Smooth muscle cell (in vitro differentiated cells): ENCODE data around the gene TBC1D1. TPM values are rescaled to one million over a fixed set of nuclear protein-coding genes. Genes with fewer than 3 reads are reported as not detected.

ENCODE experiments used
- DNase-seq: peaks from one replicate; lab custom pipeline; 2025; ENCODE audit not compliant: unreplicated experiment; lab: John Stamatoyannopoulos, UW
- H2AFZ ChIP-seq: fragments of 200-600 bp; sonication (generic); 2 replicates; pipeline ENCODE4 v1.6.0; 2016; ENCODE audit warnings: antibody characterized with exemption, low read depth, mild to moderate bottlenecking
- H3F3A ChIP-seq: fragments of 200-600 bp; sonication (generic); 2 replicates; pipeline ENCODE4 v1.6.0; 2017; ENCODE audit warnings: antibody characterized with exemption, low read depth
- H3K27ac ChIP-seq: fragments of 200-600 bp; sonication (generic); 2 replicates; pipeline ENCODE4 v1.5.1; 2016; ENCODE audit warnings: low read depth, mild to moderate bottlenecking
- H3K27me3 ChIP-seq: fragments of 200-600 bp; sonication (generic); 2 replicates; pipeline ENCODE4 v1.6.1; 2016; ENCODE audit warnings: low read depth, mild to moderate bottlenecking
- H3K36me3 ChIP-seq: fragments of 200-600 bp; sonication (generic); 2 replicates; pipeline ENCODE4 v1.5.1; 2016; ENCODE audit warnings: low read depth
- H3K4me1 ChIP-seq: fragments of 200-600 bp; sonication (generic); 2 replicates; pipeline ENCODE4 v1.5.1; 2016; ENCODE audit warnings: low read depth
- H3K4me2 ChIP-seq: fragments of 200-600 bp; sonication (generic); 2 replicates; pipeline ENCODE4 v1.6.0; 2016; ENCODE audit warnings: mild to moderate bottlenecking
- H3K4me3 ChIP-seq: fragments of 200-600 bp; sonication (generic); 2 replicates; pipeline ENCODE4 v1.5.1; 2016; ENCODE audit warnings: mild to moderate bottlenecking
- H3K79me2 ChIP-seq: fragments of 200-600 bp; sonication (generic); 2 replicates; pipeline ENCODE4 v1.6.0; 2016; ENCODE audit warnings: low read depth, mild to moderate bottlenecking
- H3K9ac ChIP-seq: fragments of 200-600 bp; sonication (generic); 2 replicates; pipeline ENCODE4 v1.6.0; 2016; ENCODE audit warnings: low read depth
- H3K9me3 ChIP-seq: fragments of 200-600 bp; sonication (generic); replicated peaks from 2 replicates; pipeline ENCODE4 v1.5.1; 2016; ENCODE audit warnings: low read depth
- H4K20me1 ChIP-seq: fragments of 200-600 bp; sonication (generic); 2 replicates; pipeline ENCODE4 v1.6.0; 2016; ENCODE audit warnings: low read depth
- WGBS: methylation state at CpG from one replicate; pipeline ENCODE4 v1.1.7; 2016; ENCODE audit warnings: low lambda C conversion rate; 5-methylcytosine and 5-hydroxymethylcytosine counted together
- polyA plus RNA-seq: library from polyadenylated mRNA; unstranded; fragments of >200 nt; fragmentation: Nextera tagmentation; extraction: Ambion mirVana; gene quantifications from 2 replicates; pipeline ENCODE4 v1.2.1, GENCODE V29; 2016
- total RNA-seq: library from RNA; depleted of rRNA; stranded (reverse); fragments of >200 nt; gene quantifications from 2 replicates; pipeline ENCODE4 v1.2.3, GENCODE V29; 2014
- TF ChIP-seq, protein P1 (sequence below): fragments of 200-600 bp; sonication (generic); IDR thresholded peaks from 2 replicates; pipeline ENCODE4 v1.5.1; 2017; ENCODE audit warnings: borderline replicate concordance, mild to moderate bottlenecking, antibody characterized with exemption; ENCODE audit not compliant: insufficient read depth, poor library complexity, severe bottlenecking

Gene TBC1D1
- total and polyA plus RNA-seq, 2 experiments from 2014 or later: 81.5 to 117 TPM

DNA sequence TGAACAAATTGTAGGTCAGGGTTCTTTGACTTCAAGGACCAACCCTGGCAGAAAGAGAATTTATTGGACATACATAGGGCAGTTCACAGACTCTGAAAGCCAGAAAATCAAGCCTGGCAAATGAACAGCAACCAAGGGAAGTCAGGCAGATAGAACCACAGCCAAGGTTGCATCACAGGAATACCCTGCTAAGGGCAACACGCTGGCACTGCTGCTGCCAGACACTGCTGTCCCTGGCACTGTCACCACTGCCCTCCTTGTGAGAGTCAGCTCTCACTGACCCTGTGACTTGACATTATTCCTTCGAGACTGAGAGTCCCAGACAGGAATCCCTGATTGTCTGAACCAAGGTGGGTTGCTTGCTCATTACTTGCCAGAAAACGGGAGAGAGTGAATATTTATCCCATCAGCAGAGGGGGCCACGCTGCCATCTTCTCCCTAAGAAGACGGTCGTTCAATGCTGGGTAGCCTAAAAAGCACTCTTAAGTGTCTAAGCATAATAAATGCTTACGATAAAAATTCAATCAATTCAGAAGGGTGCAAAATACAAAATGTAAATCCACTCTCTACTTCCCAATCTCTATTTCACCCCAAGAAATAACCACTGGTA, 46.1 kb downstream of the TBC1D1 start:
- H3K27ac ChIP-seq: no peak overlapping the region
- H3K27me3 ChIP-seq: no peaks in the 10 kb centered on the region
- H3K9ac ChIP-seq: no peak overlapping the region
- H3K4me2 ChIP-seq: no peak overlapping the region
- DNase-seq: no peak
- TF ChIP-seq, protein P1, sequence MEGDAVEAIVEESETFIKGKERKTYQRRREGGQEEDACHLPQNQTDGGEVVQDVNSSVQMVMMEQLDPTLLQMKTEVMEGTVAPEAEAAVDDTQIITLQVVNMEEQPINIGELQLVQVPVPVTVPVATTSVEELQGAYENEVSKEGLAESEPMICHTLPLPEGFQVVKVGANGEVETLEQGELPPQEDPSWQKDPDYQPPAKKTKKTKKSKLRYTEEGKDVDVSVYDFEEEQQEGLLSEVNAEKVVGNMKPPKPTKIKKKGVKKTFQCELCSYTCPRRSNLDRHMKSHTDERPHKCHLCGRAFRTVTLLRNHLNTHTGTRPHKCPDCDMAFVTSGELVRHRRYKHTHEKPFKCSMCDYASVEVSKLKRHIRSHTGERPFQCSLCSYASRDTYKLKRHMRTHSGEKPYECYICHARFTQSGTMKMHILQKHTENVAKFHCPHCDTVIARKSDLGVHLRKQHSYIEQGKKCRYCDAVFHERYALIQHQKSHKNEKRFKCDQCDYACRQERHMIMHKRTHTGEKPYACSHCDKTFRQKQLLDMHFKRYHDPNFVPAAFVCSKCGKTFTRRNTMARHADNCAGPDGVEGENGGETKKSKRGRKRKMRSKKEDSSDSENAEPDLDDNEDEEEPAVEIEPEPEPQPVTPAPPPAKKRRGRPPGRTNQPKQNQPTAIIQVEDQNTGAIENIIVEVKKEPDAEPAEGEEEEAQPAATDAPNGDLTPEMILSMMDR: no peak
- no peaks in the 10 kb centered on the region for H3K36me3 ChIP-seq
- no peaks in the 10 kb centered on the region for H3K4me1 ChIP-seq
- 66% methylated on average over 7 of the region's 7 CpGs for WGBS
- H4K20me1 ChIP-seq: no peaks in the 10 kb centered on the region
- H3K4me3 ChIP-seq: no peak overlapping the region
- no peaks in the 10 kb centered on the region for H3K79me2 ChIP-seq
- H3F3A ChIP-seq: no peaks in the 10 kb centered on the region
- no peak overlapping the region for H2AFZ ChIP-seq
- no peaks in the 10 kb centered on the region for H3K9me3 ChIP-seq

DNA sequence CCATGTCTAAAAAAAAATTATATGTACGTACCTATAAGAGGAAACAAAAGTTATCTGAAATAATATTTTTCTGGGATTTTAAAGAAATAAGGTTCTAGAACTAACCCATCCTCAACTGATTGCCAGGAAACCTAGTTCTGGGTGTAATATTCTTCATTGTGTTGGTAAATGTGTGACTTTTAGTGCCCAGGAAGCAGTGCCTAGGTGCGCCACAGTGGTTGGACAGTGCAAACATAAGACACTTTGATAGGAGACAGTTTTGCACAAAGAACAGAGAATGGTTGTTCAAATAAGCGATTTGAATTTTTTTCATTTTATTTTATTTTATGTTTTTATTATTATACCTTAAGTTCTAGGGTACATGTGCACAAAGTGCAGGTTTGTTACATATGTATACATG, 47.3 kb downstream of the TBC1D1 start:
- TF ChIP-seq, protein P1: no peak
- Histone ChIP-seq H3K27ac (no peak overlapping the region), H3K4me1 (no peaks in the 10 kb centered on the region), H2AFZ (no peak overlapping the region), H3F3A (no peaks in the 10 kb centered on the region), H3K79me2 (no peaks in the 10 kb centered on the region), H3K4me3 (no peak overlapping the region), H3K27me3 (no peaks in the 10 kb centered on the region), H4K20me1 (no peaks in the 10 kb centered on the region), H3K4me2 (no peak overlapping the region), H3K36me3 (no peaks in the 10 kb centered on the region), H3K9me3 (no peaks in the 10 kb centered on the region), H3K9ac (no peak overlapping the region)
- no peak for DNase-seq
- WGBS: 97% methylated on average over 3 of the region's 3 CpGs

DNA sequence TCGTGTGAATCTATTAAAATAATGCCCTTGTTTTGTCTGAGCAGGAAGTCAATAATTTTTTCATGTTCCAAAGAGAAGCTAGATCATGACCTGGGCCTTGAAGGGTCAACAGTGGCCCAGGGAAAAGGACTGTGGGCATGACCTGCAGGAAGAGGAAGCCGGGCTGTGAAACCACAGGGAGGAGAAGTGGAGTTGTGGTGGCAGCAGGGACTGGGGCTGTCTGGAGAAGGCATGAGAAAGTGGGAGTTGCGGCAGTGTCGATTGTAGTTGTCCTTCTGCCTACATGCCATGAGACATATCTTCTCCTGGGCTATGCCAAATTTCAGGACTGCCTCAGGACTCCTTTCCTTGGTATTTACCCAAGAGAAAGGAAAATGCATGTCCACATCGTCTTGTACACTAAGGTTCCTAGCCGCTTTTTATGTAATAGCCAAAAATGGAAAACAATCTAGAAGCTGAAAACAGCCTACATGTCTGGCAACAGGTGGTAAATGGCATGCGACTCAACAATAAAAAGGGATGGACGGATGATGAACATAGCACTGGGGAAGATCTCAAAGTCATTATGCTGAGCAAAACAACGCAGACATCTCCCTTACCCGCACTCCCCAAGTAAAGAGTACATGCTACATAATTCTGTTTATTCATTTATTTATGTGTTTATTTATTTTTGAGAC, 55.8 kb downstream of the TBC1D1 start:
- WGBS: 67% methylated on average over 10 of the region's 10 CpGs

More for the DNA sequence above, 55.8 kb downstream of the TBC1D1 start:
- Histone ChIP-seq H3K9ac (no peak overlapping the region), H3K36me3 (no peaks in the 10 kb centered on the region), H3K79me2 (no peaks in the 10 kb centered on the region), H3K4me1 (peaks cover 3% of the 10 kb centered on the region), H3K9me3 (no peaks in the 10 kb centered on the region), H3K27me3 (no peaks in the 10 kb centered on the region), H4K20me1 (no peaks in the 10 kb centered on the region), H3K4me2 (peak overlapping the region; percentile 56), H3K4me3 (no peak overlapping the region), H3K27ac (no peak overlapping the region), H2AFZ (peak overlapping the region; percentile 40), H3F3A (no peaks in the 10 kb centered on the region)
- DNase-seq: no peak
- TF ChIP-seq, protein P1: no peak
